Middle frontal gyrus (tissue), 1 donor: ENCODE data around the gene SORL1.

Source experiments
- DNase-seq: peaks from one replicate; pipeline ENCODE4 v3.0.0-alpha.2; 2015; ENCODE audit warnings: low spot score; ENCODE audit errors: extremely low spot score

SORL1 gene

DNA sequence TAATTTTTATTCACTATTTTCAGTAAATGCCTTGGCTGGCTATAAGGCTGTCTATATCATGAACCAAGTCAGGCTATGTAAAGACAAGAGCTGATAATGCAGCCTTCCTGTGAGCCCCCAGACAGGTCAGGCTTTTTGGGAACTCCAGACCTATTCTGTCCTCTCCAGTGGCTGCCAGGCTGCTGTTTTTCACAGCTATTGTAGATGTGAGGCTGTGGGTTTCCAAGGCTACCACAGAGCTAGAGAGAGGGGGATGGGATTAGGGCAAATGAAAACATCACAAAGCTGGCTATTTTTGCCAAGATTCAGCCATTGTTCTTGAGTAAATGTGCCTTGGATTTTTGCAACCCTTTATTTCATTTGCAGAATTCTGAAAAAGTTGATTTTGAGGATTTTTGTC lies 56.3 kb downstream of the SORL1 start:
- no peak for DNase-seq

DNA sequence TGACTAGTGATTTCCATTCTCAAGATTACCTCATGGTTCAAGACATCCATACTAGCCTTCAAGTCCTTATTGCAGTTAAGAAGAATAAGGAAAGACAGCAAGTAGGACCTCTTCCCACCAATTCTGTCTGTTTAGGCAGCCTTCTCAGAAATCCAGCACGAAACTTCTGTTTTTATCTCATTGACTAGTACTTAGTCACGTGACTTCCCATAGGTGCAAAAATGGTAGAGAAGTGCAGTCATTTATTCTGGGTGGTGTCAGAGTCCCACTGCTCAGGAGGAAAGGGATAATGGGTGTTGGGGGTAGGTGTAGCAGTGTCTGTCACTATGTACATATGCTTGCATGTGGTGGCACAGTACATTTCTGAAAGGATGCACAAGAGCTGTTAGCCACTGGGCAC lies 58.3 kb downstream of the SORL1 start:
- DNase-seq = no peak

DNA sequence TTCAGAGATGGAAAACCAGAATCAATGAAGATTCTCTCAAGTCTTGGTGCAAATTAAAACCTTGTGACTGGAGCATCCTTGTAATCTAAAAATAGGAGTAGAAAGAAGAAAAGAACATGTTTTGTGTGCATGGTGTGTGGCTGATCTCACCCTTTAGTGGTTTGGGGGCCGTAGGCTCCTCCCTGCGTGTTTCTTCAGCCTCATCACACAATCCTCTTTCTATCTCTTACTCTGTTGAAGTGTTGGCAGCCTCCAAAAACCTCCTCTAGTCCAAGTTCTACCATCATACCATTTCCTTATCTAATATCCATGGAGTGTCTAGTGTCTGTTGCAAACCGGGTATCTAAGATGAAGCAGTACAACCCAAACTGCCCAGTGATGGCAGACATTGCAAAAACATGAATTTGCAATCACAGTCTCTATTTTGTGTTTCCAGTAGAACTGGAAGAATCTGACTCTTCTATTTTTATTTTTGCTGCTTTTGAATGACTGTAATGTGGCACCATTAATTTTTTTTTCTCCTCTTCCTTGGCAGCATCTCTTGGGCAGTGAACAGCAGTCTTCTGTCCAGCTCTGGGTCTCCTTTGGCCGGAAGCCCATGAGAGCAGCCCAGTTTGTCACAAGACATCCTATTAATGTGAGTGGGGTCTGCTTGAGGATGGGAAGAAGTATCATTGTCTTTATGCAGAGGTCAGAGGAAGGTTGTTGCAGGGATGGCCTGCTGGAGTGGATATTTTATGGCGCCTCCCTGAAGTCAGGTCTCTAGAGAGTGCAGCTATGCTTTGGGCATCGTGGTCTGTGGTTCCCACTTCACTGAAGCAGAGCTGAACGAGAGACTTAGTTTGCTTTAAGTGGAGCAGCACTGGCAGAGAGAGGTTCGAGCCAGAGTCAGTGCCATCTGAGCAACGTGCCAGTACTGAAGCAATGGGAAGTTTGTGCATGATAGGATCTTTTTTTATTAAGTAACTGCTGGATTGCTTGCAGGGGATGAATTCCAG lies 60.7 kb downstream of the SORL1 start:
- DNase-seq = no peak

DNA sequence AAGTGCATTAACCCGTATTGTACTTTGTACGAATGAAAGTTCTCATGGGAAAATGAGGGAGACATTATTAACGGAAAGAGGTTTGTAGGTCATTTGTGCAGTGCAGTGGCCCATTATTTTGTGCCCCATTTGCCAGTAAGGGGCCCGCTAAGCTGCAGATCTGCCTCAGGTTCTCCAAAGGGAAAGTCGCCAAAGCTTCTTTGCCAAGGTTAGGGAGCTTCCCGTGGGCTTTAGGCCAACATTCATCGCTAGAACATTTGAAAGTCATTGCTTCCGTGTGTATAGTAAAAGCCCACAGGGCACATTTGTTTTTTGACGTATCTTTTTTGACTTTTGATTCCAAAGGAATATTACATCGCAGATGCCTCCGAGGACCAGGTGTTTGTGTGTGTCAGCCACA lies 61.7 kb downstream of the SORL1 start:
- no peak for DNase-seq

DNA sequence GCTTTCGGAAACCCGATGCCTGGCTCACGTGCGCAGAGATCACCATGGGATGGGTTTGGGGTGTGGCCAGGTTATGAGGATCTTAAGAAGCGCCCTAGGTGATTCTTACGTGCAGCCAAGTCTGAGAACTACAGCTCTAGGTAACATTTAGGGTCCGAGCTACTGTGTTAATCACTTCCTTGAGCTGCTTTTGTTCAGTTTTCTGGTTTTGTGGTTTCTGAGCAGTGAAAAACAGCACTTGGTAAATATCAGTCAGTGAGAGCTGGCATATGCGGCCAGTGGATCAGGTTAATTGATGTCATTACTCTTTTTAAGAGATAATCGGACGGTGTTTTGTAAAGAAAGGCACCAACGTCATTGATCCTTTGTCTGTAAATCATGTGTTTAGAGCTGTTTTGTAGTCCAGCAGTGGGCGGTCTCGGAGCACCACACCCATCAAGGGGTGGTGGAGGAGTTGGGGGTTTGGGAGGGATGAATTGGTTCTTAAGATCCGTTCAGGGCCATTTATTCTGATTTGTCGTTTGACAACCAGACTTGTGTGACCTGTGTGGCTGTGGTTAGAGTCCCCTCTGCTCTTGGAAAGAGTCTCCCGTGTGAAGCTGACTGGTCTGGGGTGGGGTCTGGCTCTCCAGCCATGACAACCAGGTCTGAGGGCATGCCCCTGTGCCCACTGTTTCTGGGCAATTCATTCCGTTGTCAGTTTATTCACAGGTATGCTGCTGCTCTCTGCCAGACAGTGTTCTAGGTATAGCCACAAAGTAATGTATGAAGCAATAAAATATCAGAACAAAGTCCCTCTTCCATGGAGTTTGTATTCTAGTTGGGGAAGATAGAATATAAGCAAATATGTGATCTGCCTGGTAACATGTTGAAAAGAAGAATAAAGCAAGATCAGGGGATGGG lies 62.6 kb downstream of the SORL1 start:
- DNase-seq = no peak

DNA sequence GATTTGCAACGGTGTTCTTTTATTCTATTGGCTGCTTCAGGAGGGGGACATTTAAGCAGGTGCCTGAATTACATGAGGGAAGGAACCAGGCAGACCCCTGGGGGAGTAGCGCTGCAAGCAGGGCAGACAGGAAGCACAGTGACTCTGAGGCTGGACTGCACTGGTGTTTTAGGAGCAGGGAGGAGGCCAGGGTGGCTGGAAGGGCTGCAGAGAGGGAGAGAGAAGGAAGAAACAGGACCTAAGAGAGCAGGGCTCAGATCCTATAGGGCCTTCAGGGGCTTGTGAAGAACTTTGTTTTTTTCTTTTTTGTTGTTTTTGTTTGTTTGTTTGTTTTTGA lies 63.2 kb downstream of the SORL1 start:
- DNase-seq = no peak

DNA sequence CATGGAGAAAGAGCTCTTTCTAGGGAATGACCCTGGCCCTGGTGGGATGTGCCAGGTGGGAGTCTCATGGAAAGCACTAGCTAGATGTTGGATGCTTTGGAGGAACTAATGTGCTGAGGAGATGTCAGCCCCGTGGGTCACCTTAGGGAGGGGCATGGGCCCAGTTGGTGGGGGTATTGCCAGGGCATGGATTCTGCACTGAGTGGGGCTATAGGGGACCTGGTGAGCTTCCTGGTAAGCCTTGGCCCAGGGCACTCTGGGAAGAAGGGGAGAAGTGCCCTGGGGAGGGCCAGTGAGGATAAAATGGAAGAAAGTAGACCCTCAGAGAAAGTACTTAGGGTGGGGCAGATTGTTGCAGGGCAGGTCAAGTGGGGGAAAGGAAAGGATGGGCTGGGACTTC lies 65.9 kb downstream of the SORL1 start:
- DNase-seq = no peak

DNA sequence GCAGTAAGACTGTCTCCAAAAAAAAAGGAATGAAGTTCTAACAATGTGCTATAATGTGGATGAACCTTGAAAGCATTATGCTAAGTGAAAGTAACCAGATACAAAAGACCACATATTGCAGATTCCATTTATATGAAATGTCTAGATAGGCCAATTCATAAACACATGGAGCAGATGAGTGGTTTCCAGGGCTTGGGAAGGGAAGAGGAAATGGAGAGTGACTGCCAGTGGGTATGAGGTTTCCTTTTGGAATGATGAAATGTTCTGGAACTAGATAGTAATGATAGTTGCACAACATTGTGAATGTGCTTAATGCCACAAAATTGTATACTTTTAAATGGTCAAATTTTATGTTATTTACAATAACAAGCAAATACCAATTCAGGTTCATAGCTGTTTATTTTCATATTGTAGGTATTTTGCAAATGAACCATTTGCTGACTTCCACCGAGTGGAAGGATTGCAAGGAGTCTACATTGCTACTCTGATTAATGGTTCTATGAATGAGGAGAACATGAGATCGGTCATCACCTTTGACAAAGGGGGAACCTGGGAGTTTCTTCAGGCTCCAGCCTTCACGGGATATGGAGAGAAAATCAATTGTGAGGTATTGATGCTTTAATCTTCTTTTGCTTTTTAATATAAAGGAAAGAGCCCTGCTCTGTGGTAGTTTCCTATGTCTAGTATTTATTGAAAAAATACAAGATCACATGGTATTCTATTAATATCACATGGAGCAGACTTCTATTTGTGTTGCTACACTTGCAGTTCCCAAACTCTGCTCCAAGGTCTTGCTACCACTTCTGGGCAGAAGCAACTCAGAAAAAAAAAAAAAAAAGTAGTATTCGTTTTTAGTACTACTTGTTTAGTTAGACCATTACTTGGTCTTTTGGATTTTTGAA lies 68.4 kb downstream of the SORL1 start:
- DNase-seq = no peak

DNA sequence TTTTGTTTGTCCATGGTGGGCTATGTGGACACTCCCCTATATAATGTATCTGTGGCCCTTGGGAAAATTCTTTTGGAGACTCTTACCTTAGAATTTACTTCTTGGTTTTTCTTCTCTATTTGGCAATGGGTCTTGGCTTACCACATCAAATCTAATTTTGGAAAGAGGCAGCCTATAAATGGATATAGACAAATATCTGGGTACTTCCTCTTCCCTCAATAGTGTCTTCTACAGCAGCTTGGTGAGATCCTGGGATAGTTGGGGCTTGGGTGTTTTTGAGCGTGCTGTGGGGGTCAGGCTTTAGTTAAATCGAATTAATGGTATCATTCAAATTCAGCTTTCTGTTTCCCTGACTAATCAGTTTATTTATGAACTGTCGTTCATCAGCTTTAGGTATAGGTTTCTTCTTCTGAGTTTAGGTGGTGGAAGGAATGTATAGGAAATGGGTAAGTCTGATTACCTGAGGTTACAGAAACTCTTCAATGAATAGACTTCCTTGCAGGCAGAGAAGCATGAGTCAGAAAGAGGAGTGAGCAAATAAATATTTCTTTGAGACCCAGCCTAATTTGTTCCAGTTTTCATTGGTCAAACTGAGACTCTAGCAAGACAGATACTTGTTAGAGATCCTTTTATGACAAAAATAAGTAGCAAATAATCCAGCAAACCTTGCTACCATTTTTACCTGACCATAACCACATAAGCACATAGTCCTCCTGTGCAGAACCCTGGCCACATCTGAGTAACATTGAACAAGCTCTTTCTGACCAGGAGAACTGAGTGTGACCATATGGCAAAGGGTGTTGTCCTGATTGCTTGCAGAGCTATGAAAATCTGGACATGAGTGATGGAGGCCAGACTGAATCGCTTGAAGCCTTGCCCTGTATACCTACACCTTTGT lies 69.3 kb downstream of the SORL1 start:
- no peak for DNase-seq

DNA sequence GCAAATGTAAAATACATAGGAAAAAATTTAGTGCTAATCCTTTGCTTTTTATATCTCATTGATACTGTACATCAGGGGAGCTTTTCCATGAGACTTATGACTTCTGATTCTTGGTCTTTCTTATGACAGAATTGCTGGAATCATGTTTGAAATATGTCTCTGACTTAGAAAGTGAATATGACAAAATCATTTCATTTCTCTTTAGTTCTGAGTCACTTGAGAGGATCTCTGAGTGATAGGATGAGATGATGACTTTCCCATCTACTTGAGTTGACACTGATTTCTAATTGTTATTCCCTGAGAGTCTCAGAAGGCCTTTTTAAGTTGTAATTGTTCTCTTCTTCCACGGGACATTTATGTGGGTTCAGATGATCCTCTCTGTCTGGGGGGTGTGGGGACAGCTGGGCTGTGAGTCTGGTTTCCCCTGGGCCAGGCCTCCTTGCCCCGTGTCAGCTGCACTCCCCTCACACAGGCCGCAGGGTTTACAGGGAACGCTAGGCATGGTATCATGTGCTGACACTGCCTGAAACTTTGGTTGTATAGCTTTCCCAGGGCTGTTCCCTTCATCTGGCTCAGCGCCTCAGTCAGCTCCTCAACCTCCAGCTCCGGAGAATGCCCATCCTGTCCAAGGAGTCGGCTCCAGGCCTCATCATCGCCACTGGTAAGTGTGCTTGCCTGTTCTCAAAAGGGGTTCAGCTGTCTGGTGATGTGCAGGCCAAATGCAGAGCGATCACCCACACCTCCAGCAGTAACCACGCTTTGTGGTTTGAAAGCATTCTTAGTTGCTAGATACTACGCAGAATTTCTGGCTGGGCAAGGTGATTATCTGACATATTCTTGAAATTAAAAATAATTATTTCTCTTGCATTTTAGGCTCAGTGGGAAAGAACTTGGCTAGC lies 70.2 kb downstream of the SORL1 start:
- DNase-seq = no peak

DNA sequence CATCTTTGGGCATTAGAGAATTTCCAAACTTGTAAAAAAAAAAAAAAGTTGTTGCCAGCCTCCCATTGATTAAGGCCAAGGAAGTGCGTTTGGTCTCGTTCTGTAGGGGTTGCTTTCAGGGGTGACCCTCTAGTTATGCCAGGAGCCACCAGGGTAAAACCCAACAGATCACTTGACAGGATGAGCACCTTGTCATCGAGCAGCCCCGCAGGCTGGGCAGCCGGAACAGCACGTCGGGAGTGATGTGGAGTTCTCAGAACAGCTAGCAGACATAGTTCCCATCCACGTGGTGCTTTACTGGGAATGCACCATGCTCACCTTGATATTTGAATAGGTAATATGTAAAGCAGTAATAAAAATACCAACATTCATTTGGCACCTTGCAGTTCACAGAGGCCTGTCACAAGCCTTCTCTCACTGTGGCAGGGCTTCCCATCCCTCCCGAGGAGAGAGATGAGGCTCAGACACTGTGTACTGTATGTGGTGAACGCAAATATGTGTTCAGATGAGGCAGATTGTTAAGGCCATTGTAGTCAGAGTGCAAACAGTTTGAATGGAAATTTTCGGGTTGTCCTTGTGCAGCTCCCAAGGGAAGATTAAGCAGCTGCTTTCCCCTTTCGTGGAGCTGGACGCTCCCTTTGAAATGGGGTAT lies 71.6 kb downstream of the SORL1 start:
- no peak for DNase-seq

DNA sequence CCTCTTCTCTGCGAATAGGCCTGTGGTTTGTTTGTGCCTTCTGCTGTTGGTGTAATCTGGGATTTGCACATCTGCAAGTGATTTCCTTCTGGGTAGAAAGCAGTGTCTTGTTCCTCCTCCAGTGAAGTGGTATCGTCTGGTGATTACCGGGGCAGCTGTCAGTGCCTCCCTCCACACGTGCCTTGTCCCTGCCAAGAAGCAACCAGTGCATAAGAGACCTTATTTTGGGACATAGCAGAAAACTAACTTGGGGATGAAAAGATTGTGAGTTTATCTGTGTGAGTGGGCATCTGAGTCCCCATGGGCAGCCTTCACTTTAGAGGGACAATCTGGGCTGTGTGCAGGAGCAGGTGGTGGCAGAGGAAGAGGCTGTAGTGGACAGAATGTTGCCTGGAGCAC lies 72.1 kb downstream of the SORL1 start:
- DNase-seq = no peak

DNA sequence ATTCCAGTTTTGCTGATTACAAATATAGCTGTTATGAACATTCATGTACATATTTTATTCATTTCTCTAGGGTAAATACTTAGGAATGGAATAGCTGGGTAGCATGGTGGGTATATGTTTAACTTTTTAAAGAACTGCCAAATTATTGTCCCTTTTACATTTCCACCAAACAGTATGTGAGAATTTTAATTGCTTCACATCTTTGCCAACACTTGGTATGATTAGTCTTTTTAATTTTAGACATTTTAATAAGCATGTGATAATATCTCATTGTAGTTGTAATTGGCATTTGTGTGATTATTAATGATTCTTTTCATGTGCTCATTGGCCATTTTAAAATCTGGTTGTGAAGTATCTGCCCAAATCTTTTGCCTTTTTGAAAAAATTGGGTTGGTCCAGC lies 73.3 kb downstream of the SORL1 start:
- DNase-seq = no peak

DNA sequence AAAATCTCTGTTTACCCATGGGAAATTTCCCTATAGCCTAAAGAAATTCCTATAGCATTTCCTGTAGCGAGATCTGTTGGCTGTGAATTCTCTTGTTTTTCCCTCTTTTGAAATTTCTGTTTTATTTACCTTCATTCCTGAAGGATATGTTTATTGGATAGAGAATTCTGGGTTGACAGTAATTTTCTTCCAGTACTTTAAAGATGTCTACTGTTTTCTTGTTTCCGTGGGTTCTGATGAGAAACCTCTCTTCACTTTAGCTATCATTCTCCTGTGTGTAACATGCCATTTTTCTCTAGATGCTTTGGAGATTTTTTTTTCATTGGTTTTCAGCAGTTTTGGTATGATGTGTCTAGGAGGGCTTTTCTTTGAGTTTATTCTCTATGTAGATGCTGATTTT lies 78.1 kb downstream of the SORL1 start:
- no peak for DNase-seq

DNA sequence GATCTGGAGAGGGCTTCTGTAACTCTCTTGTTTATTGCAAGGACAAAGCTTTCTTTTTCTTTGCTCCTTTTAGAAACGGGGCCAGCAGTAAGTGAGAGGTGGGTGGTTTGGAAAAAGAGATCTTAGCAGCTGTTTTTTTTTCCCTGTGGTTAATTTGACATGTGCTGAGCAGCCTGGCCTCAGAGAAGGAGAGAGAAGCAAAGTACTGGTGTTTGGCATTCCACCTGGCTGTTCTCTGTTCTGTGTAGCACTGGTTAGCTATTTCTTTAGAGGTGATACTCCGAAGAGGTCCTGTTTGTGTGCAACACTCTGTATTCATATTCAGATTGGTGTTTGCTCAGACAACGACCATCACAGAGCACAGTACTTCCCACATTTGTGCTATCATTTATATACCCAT lies 81.5 kb downstream of the SORL1 start:
- peak; percentile 40 for DNase-seq

DNA sequence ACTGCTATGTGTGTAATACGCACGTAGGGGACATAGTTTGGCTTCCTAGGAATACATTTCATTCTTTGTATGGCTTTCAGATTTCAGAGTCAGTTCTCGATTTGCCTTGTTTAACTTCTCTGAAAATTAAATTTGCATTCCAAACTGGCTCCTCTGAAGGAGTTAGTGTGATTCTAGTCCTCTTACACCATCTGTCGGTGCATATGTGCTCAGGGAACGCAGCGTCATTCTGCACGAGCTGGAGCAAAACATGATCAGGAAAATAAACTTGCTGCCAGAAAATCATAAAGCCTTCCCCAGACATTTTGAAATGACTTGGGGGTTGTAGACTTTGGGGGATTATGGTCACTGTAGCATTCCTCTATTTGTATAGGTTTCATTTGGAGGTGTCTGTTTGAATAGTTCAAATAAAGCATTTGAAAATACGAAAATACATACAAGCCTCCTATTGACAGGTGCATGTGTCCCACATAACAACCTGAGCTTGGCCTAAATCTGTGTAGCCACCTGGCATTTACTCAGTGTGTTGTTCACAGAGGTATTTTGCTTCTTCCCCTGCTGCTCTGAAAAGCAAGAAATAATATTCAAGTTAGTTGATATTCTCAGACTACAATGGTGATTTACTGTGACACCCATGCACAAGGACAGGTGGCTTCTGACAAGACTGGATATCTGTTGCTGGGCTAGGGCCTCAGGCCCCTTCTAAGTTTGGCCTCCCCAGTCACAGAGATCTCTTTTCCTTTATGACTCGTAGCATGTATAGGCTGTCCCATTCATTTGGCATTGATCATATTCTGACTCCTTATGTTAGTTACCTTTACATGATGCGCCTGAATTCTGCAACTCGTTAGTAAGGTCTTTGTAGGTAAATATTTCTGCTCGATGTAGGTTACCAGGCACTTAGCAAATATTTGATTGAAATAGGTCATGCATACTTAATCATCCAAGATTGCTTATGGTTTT lies 82.3 kb downstream of the SORL1 start:
- DNase-seq = peak; percentile 43

DNA sequence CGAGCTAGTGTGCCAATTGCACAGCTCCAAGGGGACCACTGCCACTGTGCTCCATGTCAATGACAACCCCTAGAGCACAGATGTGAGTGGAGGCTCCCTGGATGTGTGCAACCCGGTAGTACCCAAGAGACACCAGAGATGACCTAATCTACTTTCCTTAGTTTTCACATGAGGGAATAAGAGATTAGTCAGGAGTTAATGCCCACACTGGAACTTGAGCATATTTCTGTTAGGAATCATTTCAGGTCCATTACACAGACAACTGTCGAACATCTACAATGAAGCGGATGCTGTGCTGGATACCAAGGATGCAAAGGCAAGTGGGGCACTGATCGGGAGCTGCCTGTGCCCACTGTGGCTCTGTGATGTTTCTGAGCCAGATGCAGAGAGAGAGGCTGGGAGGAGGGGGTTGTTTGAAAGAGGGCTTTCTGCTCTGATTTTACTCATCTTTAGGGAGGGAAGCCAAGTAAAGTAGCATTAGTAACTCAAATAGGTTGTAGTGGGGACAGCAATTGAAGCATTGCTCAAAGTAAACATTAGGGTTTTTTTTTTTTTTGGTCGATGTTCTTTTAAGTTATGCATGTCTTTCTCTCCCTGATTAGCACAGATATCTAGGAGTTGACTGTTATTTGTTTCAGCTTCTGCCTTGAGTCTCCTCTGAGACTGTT lies 83.1 kb downstream of the SORL1 start:
- no peak for DNase-seq
